H1 (cell line): ENCODE measurements around the gene ADCYAP1. TPM values are rescaled to one million over a fixed set of nuclear protein-coding genes. Genes with fewer than 3 reads are reported as not detected.

Experiments
- CTCF ChIA-PET: fragments of 300-600 bp; sonication (Branson Sonifier 250); formaldehyde crosslinking; loops from one replicate; lab custom pipeline; 2021; ENCODE audit not compliant: partially characterized antibody; lab: Charles Lee
- POLR2A ChIA-PET: fragments of 300-600 bp; sonication (Branson Sonifier 250); formaldehyde crosslinking; loops from one replicate; lab custom pipeline; 2021; ENCODE audit warnings: inconsistent platforms; ENCODE audit not compliant: partially characterized antibody; lab: Charles Lee
- DNase-seq, 2 experiments: peaks; one replicate each; pipeline versions ENCODE4 v3.0.0 to v3.0.0-alpha.2; 2010 to 2022; ENCODE audit warnings: low spot score in 2 of 2, low read depth in 1 of 2, mixed read lengths in 1 of 2
- FAIRE-seq: peaks from 2 replicates; lab custom pipeline; 2011; peaks lifted over from hg19 to GRCh38; lab: Jason Lieb, UNC
- H2AFZ ChIP-seq: 2 replicates; pipeline ENCODE4 v1.8.1; 2012; ENCODE audit warnings: low read length, inconsistent platforms
- H2AK5ac ChIP-seq: 2 replicates; pipeline ENCODE4 v1.6.1; 2013; ENCODE audit warnings: low read depth, low read length
- H2BK120ac ChIP-seq: replicated peaks from 2 replicates; pipeline ENCODE3; 2013; ENCODE audit warnings: low read depth, low read length, inconsistent platforms
- H2BK12ac ChIP-seq: 2 replicates; pipeline ENCODE4 v1.6.1; 2013; ENCODE audit warnings: low read depth, low read length
- H2BK15ac ChIP-seq: 2 replicates; pipeline ENCODE4 v1.6.1; 2013; ENCODE audit warnings: low read length
- H2BK20ac ChIP-seq: 2 replicates; pipeline ENCODE4 v1.6.1; 2013; ENCODE audit warnings: low read length
- H2BK5ac ChIP-seq: 2 replicates; pipeline ENCODE4 v1.6.1; 2013; ENCODE audit warnings: low read depth, low read length
- H3K14ac ChIP-seq: 2 replicates; pipeline ENCODE4 v1.6.1; 2013; ENCODE audit warnings: inconsistent platforms; ENCODE audit not compliant: insufficient read length
- H3K18ac ChIP-seq: 2 replicates; pipeline ENCODE4 v1.6.1; 2013; ENCODE audit warnings: low read length; ENCODE audit errors: extremely low read depth
- H3K23ac ChIP-seq: 2 replicates; pipeline ENCODE4 v1.6.1; 2013; ENCODE audit warnings: inconsistent platforms; ENCODE audit not compliant: insufficient read length
- H3K23me2 ChIP-seq: 2 replicates; pipeline ENCODE4 v1.6.1; 2013; ENCODE audit warnings: low read depth, low read length
- H3K27ac ChIP-seq: 2 replicates; pipeline ENCODE4 v1.6.1; 2011; ENCODE audit warnings: low read depth, low read length, inconsistent platforms
- H3K27me3 ChIP-seq, 4 experiments: replicated peaks in 1 of 4; 1 replicate in 1 of 4; 2 replicates in 3 of 4; pipeline versions ENCODE4 v1.6.1 to v1.8.1; 2011 to 2013; ENCODE audit warnings: low read length in 3 of 4, mild to moderate bottlenecking in 3 of 4, inconsistent platforms in 2 of 4, mixed read lengths in 2 of 4, moderate library complexity in 1 of 4; ENCODE audit not compliant: control insufficient read depth in 3 of 4, insufficient read depth in 3 of 4; ENCODE audit errors: extremely low read depth in 1 of 4
- H3K36me3 ChIP-seq, 4 experiments: 2 replicates each; pipeline versions ENCODE4 v1.6.1 to v1.8.1; 2011 to 2013; ENCODE audit warnings: mild to moderate bottlenecking in 4 of 4, low read length in 3 of 4, moderate library complexity in 2 of 4, control low read depth in 1 of 4, inconsistent platforms in 1 of 4; ENCODE audit not compliant: insufficient read depth in 4 of 4, control insufficient read depth in 2 of 4
- H3K4ac ChIP-seq: replicated peaks from 2 replicates; pipeline ENCODE3; 2013; ENCODE audit warnings: low read length, low read depth, mixed read lengths, inconsistent platforms; ENCODE audit not compliant: insufficient read length
- H3K4me1 ChIP-seq, 4 experiments: replicated peaks in 1 of 4; 1 replicate in 1 of 4; 2 replicates in 3 of 4; pipeline versions ENCODE4 v1.6.1 to v1.8.1; 2011 to 2013; ENCODE audit warnings: low read length in 3 of 4, inconsistent platforms in 2 of 4, mixed read lengths in 1 of 4; ENCODE audit not compliant: insufficient read depth in 4 of 4, control insufficient read depth in 3 of 4
- H3K4me2 ChIP-seq, 2 experiments: 2 replicates each; pipeline versions ENCODE4 v1.6.1 to v1.8.1; 2011 to 2013; ENCODE audit warnings: low read depth in 2 of 2, low read length in 2 of 2, control low read depth in 1 of 2, inconsistent platforms in 1 of 2, mild to moderate bottlenecking in 1 of 2; ENCODE audit not compliant: insufficient read depth in 1 of 2
- H3K4me3 ChIP-seq, 4 experiments: fragments of 200-600, 300-600 bp in 1 of 4; sonication (generic), shearing (Covaris generic), sonication (Bioruptor Twin) in 1 of 4; 2 replicates each; pipeline versions ENCODE4 v1.5.1 to v1.8.1; 2011 to 2016; ENCODE audit warnings: low read length in 4 of 4, low read depth in 3 of 4, control low read depth in 2 of 4, inconsistent platforms in 2 of 4, mild to moderate bottlenecking in 2 of 4, mixed read lengths in 1 of 4, moderate library complexity in 1 of 4; ENCODE audit not compliant: insufficient read depth in 2 of 4; ENCODE audit errors: extremely low read depth in 1 of 4
- H3K56ac ChIP-seq: replicated peaks from 2 replicates; pipeline ENCODE3; 2013; ENCODE audit warnings: low read depth, mild to moderate bottlenecking, mixed read lengths, low read length, inconsistent platforms; ENCODE audit not compliant: insufficient read length
- H3K79me1 ChIP-seq: 2 replicates; pipeline ENCODE4 v1.6.1; 2013; ENCODE audit warnings: low read depth, low read length, control low read depth
- H3K79me2 ChIP-seq, 2 experiments: 2 replicates each; pipeline versions ENCODE4 v1.6.1 to v1.8.1; 2012 to 2013; ENCODE audit warnings: low read length in 2 of 2, mild to moderate bottlenecking in 2 of 2, inconsistent platforms in 1 of 2; ENCODE audit not compliant: insufficient read depth in 2 of 2, control insufficient read depth in 1 of 2
- H3K9ac ChIP-seq, 4 experiments: replicated peaks in 1 of 4; 1 replicate in 1 of 4; 2 replicates in 3 of 4; pipeline versions ENCODE4 v1.6.1 to v1.8.1; 2011 to 2013; ENCODE audit warnings: low read depth in 3 of 4, low read length in 3 of 4, control low read depth in 2 of 4, mild to moderate bottlenecking in 2 of 4, moderate library complexity in 2 of 4, inconsistent platforms in 1 of 4; ENCODE audit errors: extremely low read depth in 1 of 4
- H3K9me3 ChIP-seq, 2 experiments: 2 replicates each; pipeline versions ENCODE4 v1.6.1 to v1.8.1; 2012 to 2013; ENCODE audit warnings: mild to moderate bottlenecking in 2 of 2, moderate library complexity in 2 of 2, control low read depth in 1 of 2, inconsistent platforms in 1 of 2, low read depth in 1 of 2, low read length in 1 of 2, mixed read lengths in 1 of 2; ENCODE audit not compliant: insufficient read depth in 2 of 2
- H4K20me1 ChIP-seq, 2 experiments: replicated peaks in 1 of 2; 2 replicates each; pipeline versions ENCODE3 to v1.8.1; 2011 to 2013; ENCODE audit warnings: inconsistent platforms in 2 of 2, low read length in 2 of 2, mild to moderate bottlenecking in 1 of 2; ENCODE audit not compliant: insufficient read depth in 2 of 2, control insufficient read depth in 1 of 2
- H4K5ac ChIP-seq: 2 replicates; pipeline ENCODE4 v1.6.1; 2013; ENCODE audit warnings: low read length, low read depth, mixed read lengths, inconsistent platforms; ENCODE audit not compliant: insufficient read length
- H4K8ac ChIP-seq: 2 replicates; pipeline ENCODE4 v1.8.0; 2013; ENCODE audit warnings: mild to moderate bottlenecking, moderate library complexity, low read length, inconsistent platforms; ENCODE audit not compliant: insufficient read depth; ENCODE audit errors: extremely low read depth
- H4K91ac ChIP-seq: replicated peaks from 2 replicates; pipeline ENCODE3; 2013; ENCODE audit warnings: low read length, mixed read lengths, inconsistent platforms; ENCODE audit not compliant: insufficient read length
- BACH1 ChIP-seq: IDR thresholded peaks from 2 replicates; pipeline ENCODE4 v1.6.1; 2012; ENCODE audit warnings: low read length, improper control_type of control experiment
- EGR1 ChIP-seq: IDR thresholded peaks from 2 replicates; pipeline ENCODE4 v1.6.1; 2011; ENCODE audit warnings: low read depth, low read length, borderline replicate concordance
- KDM1A ChIP-seq: fragments of 200-600, 300-600 bp; sonication (generic); IDR thresholded peaks from 2 replicates; pipeline ENCODE4 v1.7.1; 2016; ENCODE audit warnings: mild to moderate bottlenecking, low read length, borderline replicate concordance
- RXRA ChIP-seq: IDR thresholded peaks from 2 replicates; pipeline ENCODE4 v1.6.1; 2011; ENCODE audit warnings: low read depth, mild to moderate bottlenecking, low read length, moderate library complexity; ENCODE audit not compliant: insufficient read depth
- SAP30 ChIP-seq: fragments of 300-600 bp; sonication (generic); IDR thresholded peaks from 2 replicates; pipeline ENCODE4 v1.7.1; 2012; ENCODE audit warnings: low read length, moderate library complexity, mild to moderate bottlenecking, inconsistent platforms; ENCODE audit not compliant: insufficient read depth, insufficient replicate concordance
- SRF ChIP-seq: IDR thresholded peaks from 2 replicates; pipeline ENCODE4 v1.6.1; 2011; ENCODE audit warnings: mild to moderate bottlenecking, low read depth, low read length, moderate library complexity
- SUZ12 ChIP-seq: fragments of 200-600 bp; sonication (generic); IDR thresholded peaks from 2 replicates; pipeline ENCODE4 v1.6.1; 2012; ENCODE audit warnings: mild to moderate bottlenecking, inconsistent platforms, low read length, moderate library complexity, mixed read lengths
- TAF7 ChIP-seq: optimal IDR thresholded peaks from 2 replicates; pipeline ENCODE3; 2011; ENCODE audit warnings: low read depth, mild to moderate bottlenecking, inconsistent platforms, low read length, moderate library complexity, borderline replicate concordance
- TCF12 ChIP-seq: IDR thresholded peaks from 2 replicates; pipeline ENCODE4 v1.6.1; 2011; ENCODE audit warnings: low read depth, mild to moderate bottlenecking, low read length
- WGBS, 2 experiments: shearing (Covaris generic) in 1 of 2; methylation state at CpG; one replicate each; pipeline versions ENCODE4 v1.1.6 to v1.1.7; 2013 to 2015; ENCODE audit warnings: low lambda C conversion rate in 2 of 2, mixed read lengths in 2 of 2, inconsistent platforms in 1 of 2, low coverage in 1 of 2, missing lambda C conversion rate in 1 of 2; ENCODE audit not compliant: insufficient replicate concordance in 2 of 2, insufficient coverage in 1 of 2, insufficient read length in 1 of 2; ENCODE audit errors: extremely low coverage in 1 of 2, missing lambda C conversion rate in 1 of 2; 5-methylcytosine and 5-hydroxymethylcytosine counted together
- polyA plus RNA-seq, 7 experiments: library from polyadenylated mRNA; depleted of rRNA in 3 of 7; stranded (reverse) in 5 of 7; unstranded in 2 of 7; fragments of >200 nt in 5 of 7; fragments of 200-250 nt in 2 of 7; gene quantifications; 1 replicate in 5 of 7; 2 replicates in 1 of 7; 4 replicates in 1 of 7; pipeline versions ENCODE4 v1.2.1 to v1.2.3, GENCODE V29; 2011 to 2013; ENCODE audit warnings: missing spikeins in 2 of 7, mixed read lengths in 2 of 7
- total RNA-seq: library from RNA; stranded (reverse); fragmentation: NEBNext Ultra II Directional; extraction: Animal tissue kit (Norgen Biotek cat#: 25700); gene quantifications from 2 replicates; pipeline ENCODE4 v1.2.1, GENCODE V29; 2021

The ADCYAP1 gene
- total and polyA plus RNA-seq, 2 of the 8 experiments (the other 6 are each of a cell fraction or from before 2014, with no cell fraction given), result 0.02 TPM; not detected in 1

GRCh38 chr18:916562-916961 is 11.9 kb downstream of the ADCYAP1 start:
- no peak overlapping the region for H4K91ac ChIP-seq
- no peak overlapping the region for H2AK5ac ChIP-seq
- POLR2A ChIA-PET, result no interaction called here
- no peak for TF ChIP-seq SUZ12
- no peak for TF ChIP-seq EGR1
- TF ChIP-seq SAP30, result no peak
- no peak for TF ChIP-seq TAF7
- no peak for TF ChIP-seq KDM1A
- no peak for TF ChIP-seq TCF12
- TF ChIP-seq BACH1, result no peak
- no peak for TF ChIP-seq SRF
- no peak for TF ChIP-seq RXRA
- H4K8ac ChIP-seq, result no peak overlapping the region
- H2BK5ac ChIP-seq, result no peak overlapping the region
- H3K9me3 ChIP-seq, result no peaks in the 10 kb centered on the region
- H3K4me3 ChIP-seq, result no peak overlapping the region
- H3K4me2 ChIP-seq, result no peak overlapping the region
- H2BK12ac ChIP-seq, result no peak overlapping the region
- no peak overlapping the region for H3K14ac ChIP-seq
- H3K23me2 ChIP-seq, result no peaks in the 10 kb centered on the region
- H3K9ac ChIP-seq, result no peak overlapping the region
- no peaks in the 10 kb centered on the region for H3K4me1 ChIP-seq
- no peak for DNase-seq
- H3K27ac ChIP-seq, result no peak overlapping the region
- H3K36me3 ChIP-seq, result no peaks in the 10 kb centered on the region
- H2BK120ac ChIP-seq, result no peak overlapping the region
- no peaks in the 10 kb centered on the region for H3K79me2 ChIP-seq
- no peaks in the 10 kb centered on the region for H4K20me1 ChIP-seq
- H3K23ac ChIP-seq, result no peak overlapping the region
- H4K5ac ChIP-seq, result no peak overlapping the region
- no peak overlapping the region for H3K4ac ChIP-seq
- no peak overlapping the region for H2BK20ac ChIP-seq
- no peak overlapping the region for H3K18ac ChIP-seq
- peaks cover under 1 to 11% (median 5%) of the 10 kb centered on the region in 4 experiments for H3K27me3 ChIP-seq
- no peak overlapping the region for H2BK15ac ChIP-seq
- no peak for FAIRE-seq
- no peak overlapping the region for H2AFZ ChIP-seq
- no peaks in the 10 kb centered on the region for H3K79me1 ChIP-seq
- CTCF ChIA-PET, result no interaction called here
- no peak overlapping the region for H3K56ac ChIP-seq
- 79% methylated on average over 1 of the region's 1 CpG; no CpG with 5 or more reads in 1 of the 2 experiments for WGBS, 2 experiments
